GM12878 (cell line): ENCODE measurements around the gene BCORL1.

Experiments
- FOXK2 ChIP-seq: fragments of 450-650 bp; IDR thresholded peaks from 2 replicates; pipeline ENCODE4 v1.6.1; 2017; ENCODE audit warnings: mild to moderate bottlenecking, moderate library complexity
- NR2C2 ChIP-seq: IDR thresholded peaks from 2 replicates; pipeline ENCODE4 v1.6.1; 2011; ENCODE audit warnings: borderline replicate concordance, low read depth; ENCODE audit not compliant: control insufficient read depth, insufficient read length
- NRF1 ChIP-seq: conservative IDR thresholded peaks from 2 replicates; pipeline ENCODE4 v1.6.1; 2011; ENCODE audit warnings: mild to moderate bottlenecking, low read depth, low read length, improper control_type of control experiment
- ZNF207 ChIP-seq: fragments of 450-650 bp; IDR thresholded peaks from 2 replicates; pipeline ENCODE4 v1.6.1; 2014; ENCODE audit warnings: antibody characterized with exemption, mild to moderate bottlenecking, borderline replicate concordance
- ZNF24 ChIP-seq: fragments of 450-650 bp; IDR thresholded peaks from 2 replicates; pipeline ENCODE4 v1.6.1; 2017; ENCODE audit warnings: antibody characterized with exemption, mild to moderate bottlenecking
- TF ChIP-seq, protein P1 (sequence below): IDR thresholded peaks from 2 replicates; pipeline ENCODE4 v1.6.1; 2012; ENCODE audit warnings: low read depth, low read length, improper control_type of control experiment
- TF ChIP-seq, protein P2 (sequence below): IDR thresholded peaks from 2 replicates; pipeline ENCODE4 v1.6.1; 2012; ENCODE audit warnings: mild to moderate bottlenecking, low read depth, low read length

DNA sequence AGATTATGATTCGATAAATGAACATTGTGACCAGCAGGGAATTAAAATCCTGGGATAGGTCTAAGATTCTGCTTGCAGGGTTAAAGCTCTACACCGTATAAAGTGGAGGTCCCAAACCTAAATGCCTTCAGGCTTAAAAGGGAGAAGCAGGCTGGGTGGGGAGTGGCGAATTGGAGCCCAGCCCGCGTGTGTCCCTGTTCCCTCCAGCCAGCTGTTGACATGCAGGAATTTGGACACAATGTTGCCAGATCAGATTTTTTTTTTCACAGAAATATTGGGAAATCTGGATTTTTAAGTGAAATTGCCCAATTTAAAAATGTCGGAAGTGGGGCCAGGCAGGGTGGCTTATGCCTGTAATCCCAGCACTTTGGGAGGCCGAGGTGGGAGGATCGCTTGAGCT lies 67.4 kb downstream of the BCORL1 start:
- TF ChIP-seq FOXK2 (no peak), ZNF207 (no peak), ZNF24 (no peak), NR2C2 (no peak), NRF1 (no peak)
- TF ChIP-seq, protein P1, sequence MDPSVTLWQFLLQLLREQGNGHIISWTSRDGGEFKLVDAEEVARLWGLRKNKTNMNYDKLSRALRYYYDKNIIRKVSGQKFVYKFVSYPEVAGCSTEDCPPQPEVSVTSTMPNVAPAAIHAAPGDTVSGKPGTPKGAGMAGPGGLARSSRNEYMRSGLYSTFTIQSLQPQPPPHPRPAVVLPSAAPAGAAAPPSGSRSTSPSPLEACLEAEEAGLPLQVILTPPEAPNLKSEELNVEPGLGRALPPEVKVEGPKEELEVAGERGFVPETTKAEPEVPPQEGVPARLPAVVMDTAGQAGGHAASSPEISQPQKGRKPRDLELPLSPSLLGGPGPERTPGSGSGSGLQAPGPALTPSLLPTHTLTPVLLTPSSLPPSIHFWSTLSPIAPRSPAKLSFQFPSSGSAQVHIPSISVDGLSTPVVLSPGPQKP, result no peak
- TF ChIP-seq, protein P2, sequence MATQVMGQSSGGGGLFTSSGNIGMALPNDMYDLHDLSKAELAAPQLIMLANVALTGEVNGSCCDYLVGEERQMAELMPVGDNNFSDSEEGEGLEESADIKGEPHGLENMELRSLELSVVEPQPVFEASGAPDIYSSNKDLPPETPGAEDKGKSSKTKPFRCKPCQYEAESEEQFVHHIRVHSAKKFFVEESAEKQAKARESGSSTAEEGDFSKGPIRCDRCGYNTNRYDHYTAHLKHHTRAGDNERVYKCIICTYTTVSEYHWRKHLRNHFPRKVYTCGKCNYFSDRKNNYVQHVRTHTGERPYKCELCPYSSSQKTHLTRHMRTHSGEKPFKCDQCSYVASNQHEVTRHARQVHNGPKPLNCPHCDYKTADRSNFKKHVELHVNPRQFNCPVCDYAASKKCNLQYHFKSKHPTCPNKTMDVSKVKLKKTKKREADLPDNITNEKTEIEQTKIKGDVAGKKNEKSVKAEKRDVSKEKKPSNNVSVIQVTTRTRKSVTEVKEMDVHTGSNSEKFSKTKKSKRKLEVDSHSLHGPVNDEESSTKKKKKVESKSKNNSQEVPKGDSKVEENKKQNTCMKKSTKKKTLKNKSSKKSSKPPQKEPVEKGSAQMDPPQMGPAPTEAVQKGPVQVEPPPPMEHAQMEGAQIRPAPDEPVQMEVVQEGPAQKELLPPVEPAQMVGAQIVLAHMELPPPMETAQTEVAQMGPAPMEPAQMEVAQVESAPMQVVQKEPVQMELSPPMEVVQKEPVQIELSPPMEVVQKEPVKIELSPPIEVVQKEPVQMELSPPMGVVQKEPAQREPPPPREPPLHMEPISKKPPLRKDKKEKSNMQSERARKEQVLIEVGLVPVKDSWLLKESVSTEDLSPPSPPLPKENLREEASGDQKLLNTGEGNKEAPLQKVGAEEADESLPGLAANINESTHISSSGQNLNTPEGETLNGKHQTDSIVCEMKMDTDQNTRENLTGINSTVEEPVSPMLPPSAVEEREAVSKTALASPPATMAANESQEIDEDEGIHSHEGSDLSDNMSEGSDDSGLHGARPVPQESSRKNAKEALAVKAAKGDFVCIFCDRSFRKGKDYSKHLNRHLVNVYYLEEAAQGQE, result no peak
